Keratinocyte (primary cell): Measurements from ENCODE around the gene TBC1D7. TPM values are rescaled to one million over a fixed set of nuclear protein-coding genes. Genes with fewer than 3 reads are reported as not detected.

Experiments
- DNase-seq: peaks from one replicate; pipeline ENCODE4 v3.0.0-alpha.2; 2011; ENCODE audit warnings: low read depth, missing footprints, low spot score
- FAIRE-seq: peaks from 2 replicates; lab custom pipeline; 2011; peaks lifted over from hg19 to GRCh38; lab: Jason Lieb, UNC
- H2AFZ ChIP-seq: 2 replicates; pipeline ENCODE4 v1.6.0; 2012; ENCODE audit warnings: low read length, control low read depth, inconsistent platforms; ENCODE audit not compliant: control insufficient read depth
- H3K27ac ChIP-seq: 2 replicates; pipeline ENCODE4 v1.5.1; 2011; ENCODE audit warnings: low read length; ENCODE audit not compliant: control insufficient read depth, insufficient read depth
- H3K27me3 ChIP-seq: 3 replicates; pipeline ENCODE4 v1.6.0; 2011; ENCODE audit warnings: low read length; ENCODE audit not compliant: control insufficient read depth, insufficient read depth; ENCODE audit errors: extremely low read depth
- H3K36me3 ChIP-seq, 2 experiments: 2 replicates in 1 of 2; 3 replicates in 1 of 2; pipeline ENCODE4 v1.5.1; 2011; ENCODE audit warnings: low read length in 2 of 2, mild to moderate bottlenecking in 1 of 2; ENCODE audit not compliant: control insufficient read depth in 2 of 2, insufficient read depth in 2 of 2; ENCODE audit errors: extremely low read depth in 1 of 2
- H3K4me1 ChIP-seq: 3 replicates; pipeline ENCODE4 v1.5.1; 2011; ENCODE audit warnings: low read length; ENCODE audit not compliant: control insufficient read depth, insufficient read depth; ENCODE audit errors: extremely low read depth
- H3K4me2 ChIP-seq: 3 replicates; pipeline ENCODE4 v1.6.0; 2011; ENCODE audit warnings: low read depth, low read length; ENCODE audit not compliant: control insufficient read depth, insufficient read depth; ENCODE audit errors: extremely low read depth
- H3K4me3 ChIP-seq, 3 experiments: fragments of 200-600 bp in 1 of 3; sonication (generic) in 1 of 3; 2 replicates in 2 of 3; 3 replicates in 1 of 3; pipeline ENCODE4 v1.5.1; 2011 to 2016; ENCODE audit warnings: low read length in 3 of 3, mild to moderate bottlenecking in 3 of 3, control low read depth in 2 of 3, inconsistent platforms in 1 of 3, low read depth in 1 of 3, mixed read lengths in 1 of 3, mixed run types in 1 of 3, moderate library complexity in 1 of 3; ENCODE audit not compliant: control insufficient read depth in 2 of 3, insufficient read depth in 2 of 3; ENCODE audit errors: extremely low read depth in 1 of 3
- H3K79me2 ChIP-seq: 2 replicates; pipeline ENCODE4 v1.6.0; 2012; ENCODE audit warnings: low read length; ENCODE audit not compliant: control insufficient read depth, insufficient read depth
- H3K9ac ChIP-seq: 3 replicates; pipeline ENCODE4 v1.6.0; 2011; ENCODE audit warnings: low read length; ENCODE audit not compliant: control insufficient read depth, insufficient read depth; ENCODE audit errors: extremely low read depth
- H3K9me1 ChIP-seq: 3 replicates; pipeline ENCODE4 v1.6.0; 2011; ENCODE audit warnings: low read length; ENCODE audit not compliant: control insufficient read depth, insufficient read depth; ENCODE audit errors: extremely low read depth
- H3K9me3 ChIP-seq: 2 replicates; pipeline ENCODE4 v1.5.1; 2012; ENCODE audit warnings: low read depth, low read length; ENCODE audit not compliant: control insufficient read depth
- H4K20me1 ChIP-seq: 3 replicates; pipeline ENCODE4 v1.6.0; 2011; ENCODE audit warnings: low read length; ENCODE audit not compliant: control insufficient read depth, insufficient read depth; ENCODE audit errors: extremely low read depth
- EZH2 ChIP-seq: IDR thresholded peaks from one replicate; pipeline ENCODE4 v1.6.1; 2012; ENCODE audit warnings: inconsistent platforms, mild to moderate bottlenecking, low read length, moderate library complexity
- dilution Hi-C: fragments of 300-500 bp; cut with MboI; formaldehyde crosslinking; loops from one replicate; pipeline ENCODE4 v1.7.0; 2020; ENCODE audit warnings: low sequenced_read_pairs; ENCODE audit not compliant: extremely low pct_ligation_motif_present
- polyA plus RNA-seq, 5 experiments: library from polyadenylated mRNA; depleted of rRNA in 3 of 5; stranded (reverse) in 3 of 5; stranded (forward) in 1 of 5; unstranded in 1 of 5; fragments of >200 nt; gene quantifications; 1 replicate in 1 of 5; 2 replicates in 3 of 5; 3 replicates in 1 of 5; pipeline versions ENCODE4 v1.2.1 to v1.2.3, GENCODE V29; 2011 to 2012; ENCODE audit warnings: missing spikeins in 2 of 5, low read depth in 1 of 5, low replicate concordance in 1 of 5
- TF ChIP-seq, protein P1 (sequence below), 3 experiments: IDR thresholded peaks in 1 of 3; conservative IDR thresholded peaks in 1 of 3; optimal IDR thresholded peaks in 1 of 3; 2 replicates in 2 of 3; 3 replicates in 1 of 3; pipeline versions ENCODE3 to v1.5.1; 2011; ENCODE audit warnings: low read length in 3 of 3, mild to moderate bottlenecking in 3 of 3, moderate library complexity in 2 of 3, control low read depth in 1 of 3, inconsistent platforms in 1 of 3; ENCODE audit not compliant: insufficient read depth in 2 of 3; ENCODE audit errors: extremely low read depth in 1 of 3

The TBC1D7 gene
- polyA plus RNA-seq, 1 donor (not counting 4 experiments of a cell fraction or from before 2014, with no cell fraction given) = 30.4 TPM

DNA sequence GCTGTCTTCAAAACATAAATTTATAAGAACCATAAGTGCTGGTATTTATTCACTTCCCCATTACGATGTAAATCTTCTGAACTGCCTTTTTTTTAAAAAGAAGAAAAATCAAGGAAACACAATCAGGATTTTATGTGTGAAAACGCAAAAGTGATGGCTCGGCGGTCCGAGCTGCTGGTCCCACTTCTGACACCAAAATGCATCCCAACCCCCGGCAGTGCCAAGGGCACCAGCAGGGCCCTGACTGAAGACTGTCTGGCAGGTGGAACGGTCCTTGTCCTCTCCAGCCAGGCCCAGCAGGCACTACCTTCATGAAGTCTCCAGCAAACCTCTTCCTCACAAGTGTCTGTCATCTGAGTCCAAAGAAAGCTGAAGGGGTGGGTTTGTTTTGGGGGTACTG lies 41.2 kb downstream of the TBC1D7 start:
- Histone ChIP-seq H3K4me3 (no peak overlapping the region), H3K36me3 (peaks cover 0 to 4% of the 10 kb centered on the region in 2 experiments), H3K27me3 (no peaks in the 10 kb centered on the region), H3K9me1 (no peaks in the 10 kb centered on the region), H3K4me2 (no peak overlapping the region), H4K20me1 (no peaks in the 10 kb centered on the region), H3K27ac (no peak overlapping the region), H3K79me2 (no peaks in the 10 kb centered on the region), H3K9me3 (no peaks in the 10 kb centered on the region), H2AFZ (no peak overlapping the region), H3K4me1 (no peaks in the 10 kb centered on the region), H3K9ac (no peak overlapping the region)
- no peak for FAIRE-seq
- TF ChIP-seq EZH2 = no peak
- TF ChIP-seq, protein P1, sequence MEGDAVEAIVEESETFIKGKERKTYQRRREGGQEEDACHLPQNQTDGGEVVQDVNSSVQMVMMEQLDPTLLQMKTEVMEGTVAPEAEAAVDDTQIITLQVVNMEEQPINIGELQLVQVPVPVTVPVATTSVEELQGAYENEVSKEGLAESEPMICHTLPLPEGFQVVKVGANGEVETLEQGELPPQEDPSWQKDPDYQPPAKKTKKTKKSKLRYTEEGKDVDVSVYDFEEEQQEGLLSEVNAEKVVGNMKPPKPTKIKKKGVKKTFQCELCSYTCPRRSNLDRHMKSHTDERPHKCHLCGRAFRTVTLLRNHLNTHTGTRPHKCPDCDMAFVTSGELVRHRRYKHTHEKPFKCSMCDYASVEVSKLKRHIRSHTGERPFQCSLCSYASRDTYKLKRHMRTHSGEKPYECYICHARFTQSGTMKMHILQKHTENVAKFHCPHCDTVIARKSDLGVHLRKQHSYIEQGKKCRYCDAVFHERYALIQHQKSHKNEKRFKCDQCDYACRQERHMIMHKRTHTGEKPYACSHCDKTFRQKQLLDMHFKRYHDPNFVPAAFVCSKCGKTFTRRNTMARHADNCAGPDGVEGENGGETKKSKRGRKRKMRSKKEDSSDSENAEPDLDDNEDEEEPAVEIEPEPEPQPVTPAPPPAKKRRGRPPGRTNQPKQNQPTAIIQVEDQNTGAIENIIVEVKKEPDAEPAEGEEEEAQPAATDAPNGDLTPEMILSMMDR (optimal IDR thresholded peaks at IDR 0.05 in 1 of 3, IDR thresholded peaks at IDR 0.05 in 1 of 3, conservative IDR thresholded peaks at IDR 0.05 in 1 of 3; ENCODE audit: extremely low read depth in 1 of 3, insufficient read depth in 2 of 3, low read length in 3 of 3) = no peak
- no peak for DNase-seq
- dilution Hi-C loops = no loop called here

DNA sequence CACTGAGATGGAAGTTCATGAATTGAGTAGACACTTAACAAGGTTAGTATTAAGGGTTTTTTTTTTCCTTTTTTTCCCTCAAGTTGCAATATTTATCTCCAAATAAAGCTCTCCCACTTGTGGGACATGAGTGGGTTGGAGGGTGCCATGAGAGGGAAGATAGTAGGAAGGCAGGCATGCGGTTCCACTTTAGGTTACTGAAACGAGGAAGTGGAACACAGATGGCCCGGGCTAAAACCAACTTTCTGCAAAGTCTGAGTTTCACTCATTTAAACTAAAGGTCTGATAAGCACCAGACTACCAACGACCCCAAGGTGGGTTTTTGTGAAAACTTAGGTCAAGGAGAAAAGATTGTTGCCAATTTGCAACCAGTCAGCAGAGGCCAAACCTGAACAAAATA lies 42.2 kb downstream of the TBC1D7 start:
- no peak overlapping the region for H3K4me3 ChIP-seq
- no peaks in the 10 kb centered on the region for H4K20me1 ChIP-seq
- H3K4me2 ChIP-seq = no peak overlapping the region
- TF ChIP-seq, protein P1 (optimal IDR thresholded peaks at IDR 0.05 in 1 of 3, IDR thresholded peaks at IDR 0.05 in 1 of 3, conservative IDR thresholded peaks at IDR 0.05 in 1 of 3; ENCODE audit: extremely low read depth in 1 of 3, insufficient read depth in 2 of 3, low read length in 3 of 3) = no peak
- TF ChIP-seq EZH2 = no peak
- H3K4me1 ChIP-seq = no peaks in the 10 kb centered on the region
- DNase-seq (no peak), FAIRE-seq (no peak)
- H3K27me3 ChIP-seq = no peaks in the 10 kb centered on the region
- H2AFZ ChIP-seq = no peak overlapping the region
- H3K36me3 ChIP-seq = peaks cover 0 to 4% of the 10 kb centered on the region in 2 experiments
- dilution Hi-C loops = no loop called here
- H3K9ac ChIP-seq = no peak overlapping the region
- H3K9me1 ChIP-seq = no peaks in the 10 kb centered on the region
- H3K27ac ChIP-seq = no peak overlapping the region
- H3K79me2 ChIP-seq = no peaks in the 10 kb centered on the region
- no peaks in the 10 kb centered on the region for H3K9me3 ChIP-seq
